Left renal cortex interstitium (tissue), 4 donors: Measurements from ENCODE around the gene BICRAL. TPM values are rescaled to one million over a fixed set of nuclear protein-coding genes. Genes with fewer than 3 reads are reported as not detected.
A peak's percentile ranks its signal among the peaks of the same experiment; 100 is the strongest.
"Not testable (repeated sequence)": the region's sequence is repeated elsewhere in the genome, so short reads cannot be mapped to it uniquely, and the experiment has no call there.

Source experiments
- DNase-seq, 4 donors: peaks; one replicate each; pipeline ENCODE4 v3.0.0-alpha.2; 2013; ENCODE audit warnings: low read depth in 4 of 4, low spot score in 2 of 4, missing footprints in 1 of 4
- polyA plus RNA-seq, 4 donors: library from polyadenylated mRNA; unstranded; fragments of 120-200 nt; gene quantifications; one replicate each; pipeline ENCODE4 v1.2.1, GENCODE V29; 2013; ENCODE audit not compliant: insufficient read length in 4 of 4

The BICRAL gene, protein sequence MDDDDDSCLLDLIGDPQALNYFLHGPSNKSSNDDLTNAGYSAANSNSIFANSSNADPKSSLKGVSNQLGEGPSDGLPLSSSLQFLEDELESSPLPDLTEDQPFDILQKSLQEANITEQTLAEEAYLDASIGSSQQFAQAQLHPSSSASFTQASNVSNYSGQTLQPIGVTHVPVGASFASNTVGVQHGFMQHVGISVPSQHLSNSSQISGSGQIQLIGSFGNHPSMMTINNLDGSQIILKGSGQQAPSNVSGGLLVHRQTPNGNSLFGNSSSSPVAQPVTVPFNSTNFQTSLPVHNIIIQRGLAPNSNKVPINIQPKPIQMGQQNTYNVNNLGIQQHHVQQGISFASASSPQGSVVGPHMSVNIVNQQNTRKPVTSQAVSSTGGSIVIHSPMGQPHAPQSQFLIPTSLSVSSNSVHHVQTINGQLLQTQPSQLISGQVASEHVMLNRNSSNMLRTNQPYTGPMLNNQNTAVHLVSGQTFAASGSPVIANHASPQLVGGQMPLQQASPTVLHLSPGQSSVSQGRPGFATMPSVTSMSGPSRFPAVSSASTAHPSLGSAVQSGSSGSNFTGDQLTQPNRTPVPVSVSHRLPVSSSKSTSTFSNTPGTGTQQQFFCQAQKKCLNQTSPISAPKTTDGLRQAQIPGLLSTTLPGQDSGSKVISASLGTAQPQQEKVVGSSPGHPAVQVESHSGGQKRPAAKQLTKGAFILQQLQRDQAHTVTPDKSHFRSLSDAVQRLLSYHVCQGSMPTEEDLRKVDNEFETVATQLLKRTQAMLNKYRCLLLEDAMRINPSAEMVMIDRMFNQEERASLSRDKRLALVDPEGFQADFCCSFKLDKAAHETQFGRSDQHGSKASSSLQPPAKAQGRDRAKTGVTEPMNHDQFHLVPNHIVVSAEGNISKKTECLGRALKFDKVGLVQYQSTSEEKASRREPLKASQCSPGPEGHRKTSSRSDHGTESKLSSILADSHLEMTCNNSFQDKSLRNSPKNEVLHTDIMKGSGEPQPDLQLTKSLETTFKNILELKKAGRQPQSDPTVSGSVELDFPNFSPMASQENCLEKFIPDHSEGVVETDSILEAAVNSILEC
- polyA plus RNA-seq = 10 to 100 TPM; 13.3 to 16.5 (median 15.8) TPM

DNA sequence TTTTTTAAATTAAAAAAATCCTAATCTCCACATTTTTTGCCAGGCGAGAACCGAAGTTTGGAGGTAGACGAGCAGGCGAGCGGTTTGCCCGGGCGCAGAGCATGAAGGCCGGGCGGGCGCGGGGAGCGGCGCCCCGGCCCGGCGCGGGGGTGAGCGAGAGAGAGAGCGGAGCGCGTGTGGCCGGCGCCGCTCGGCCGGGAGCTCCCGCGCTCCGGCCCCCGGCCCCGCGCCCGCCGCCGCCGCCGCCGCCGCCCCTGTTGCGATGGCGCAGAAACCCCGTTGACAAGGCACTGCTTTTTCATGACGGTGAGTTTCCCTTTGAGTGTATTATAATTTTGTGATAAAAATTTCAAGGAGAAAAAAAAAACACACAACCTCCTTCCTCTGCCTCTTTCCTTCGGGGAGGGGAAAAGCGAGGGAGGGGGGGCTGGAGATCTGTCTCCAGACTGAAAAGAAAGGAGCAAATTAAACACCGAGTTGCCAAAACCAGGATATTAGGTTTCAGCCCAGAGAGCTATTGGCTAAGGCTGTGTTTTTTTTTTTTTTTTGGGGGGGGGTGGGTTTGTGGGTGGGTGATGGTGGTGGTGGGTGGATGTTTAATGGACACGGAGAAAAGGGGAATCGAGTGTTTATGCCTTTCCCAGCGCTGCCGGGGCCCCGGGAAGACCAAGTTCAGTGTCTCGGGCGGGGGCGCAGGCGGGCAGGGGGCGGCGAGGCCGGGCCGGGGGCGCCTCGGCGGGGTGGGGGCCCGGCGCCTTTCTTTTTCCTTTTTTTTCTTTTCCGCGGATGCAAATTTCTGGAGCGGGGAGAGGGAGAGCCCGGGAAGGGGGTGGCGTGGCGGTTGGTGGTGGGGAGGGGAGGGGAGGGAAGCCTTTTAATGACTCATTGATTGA is at the start of gene BICRAL:
Gene BICRAL (plus strand): TSS at position 257 of the 893 bp plus-strand sequence. CDS start 39,971 bp downstream, outside the sequence.
- peak in 3 of 4 donors; percentile 74 to 88 (median 80) for DNase-seq

DNA sequence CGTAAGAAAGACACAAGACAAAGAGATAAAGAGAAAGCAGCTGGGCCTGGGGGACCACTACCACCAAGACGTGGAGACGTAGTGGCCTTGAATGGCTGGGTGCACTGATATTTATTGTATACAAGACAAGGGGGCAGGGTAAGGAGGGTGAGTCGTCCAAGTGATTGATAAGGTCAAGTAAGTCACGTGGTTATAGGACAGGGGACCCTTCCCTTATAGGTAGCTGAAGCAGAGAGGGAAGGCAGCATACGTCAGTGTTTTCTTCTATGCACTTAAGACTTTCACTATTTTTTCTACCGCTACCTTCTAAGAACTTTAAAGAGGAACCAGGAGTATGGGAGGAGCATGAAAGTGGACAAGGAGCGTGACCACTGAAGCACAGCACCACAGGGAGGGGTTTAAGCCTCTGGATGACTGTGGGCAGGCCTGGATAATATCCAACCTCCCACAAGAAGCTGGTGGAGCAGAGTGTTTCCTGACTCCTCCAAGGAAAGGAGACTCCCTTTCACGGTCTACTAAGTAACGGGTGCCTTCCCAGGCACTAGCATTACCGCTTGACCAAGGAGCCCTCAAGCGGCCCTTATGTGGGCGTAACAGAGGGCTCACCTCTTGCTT is 47.9 kb upstream of the BICRAL start:
- DNase-seq = not testable (repeated sequence)

DNA sequence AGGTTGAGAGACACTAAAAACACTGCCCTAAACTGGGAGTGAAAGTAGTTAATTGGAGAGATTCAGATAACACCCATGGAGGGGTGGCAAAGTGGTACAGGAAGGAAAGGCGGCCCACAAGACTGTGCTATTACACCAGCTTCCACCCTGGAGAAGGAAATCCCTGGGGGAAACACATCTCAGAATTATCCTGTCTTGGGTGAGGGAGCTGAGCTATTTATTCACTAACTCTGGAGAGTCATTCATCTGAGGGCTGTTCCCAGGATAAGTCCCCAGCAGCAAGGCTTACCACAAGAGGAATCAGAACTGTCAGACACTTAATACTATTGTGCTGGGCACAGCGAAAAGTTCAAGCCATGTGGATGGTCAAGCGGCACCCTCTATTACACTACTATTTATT is 45.9 kb upstream of the BICRAL start:
- DNase-seq = no peak

DNA sequence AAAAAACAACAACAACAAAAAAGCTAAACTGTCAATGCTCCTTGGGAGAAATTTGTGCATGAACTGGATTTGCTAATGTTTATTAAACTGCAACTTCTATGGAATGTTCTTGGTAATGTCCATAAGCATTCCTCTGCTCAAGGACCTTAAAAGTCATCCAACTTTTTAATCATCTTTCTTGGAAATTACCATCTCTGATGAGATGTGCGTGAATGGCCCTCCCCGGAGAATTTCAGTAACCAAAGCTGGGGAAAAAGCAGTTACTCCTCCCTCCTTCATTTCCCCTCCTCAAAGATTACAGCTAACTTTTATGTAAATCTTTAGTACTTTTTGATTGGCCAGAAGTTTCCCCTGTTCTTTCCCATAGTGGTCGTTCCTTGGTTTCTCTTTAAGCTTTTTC is 41.1 kb upstream of the BICRAL start:
- DNase-seq = no peak

DNA sequence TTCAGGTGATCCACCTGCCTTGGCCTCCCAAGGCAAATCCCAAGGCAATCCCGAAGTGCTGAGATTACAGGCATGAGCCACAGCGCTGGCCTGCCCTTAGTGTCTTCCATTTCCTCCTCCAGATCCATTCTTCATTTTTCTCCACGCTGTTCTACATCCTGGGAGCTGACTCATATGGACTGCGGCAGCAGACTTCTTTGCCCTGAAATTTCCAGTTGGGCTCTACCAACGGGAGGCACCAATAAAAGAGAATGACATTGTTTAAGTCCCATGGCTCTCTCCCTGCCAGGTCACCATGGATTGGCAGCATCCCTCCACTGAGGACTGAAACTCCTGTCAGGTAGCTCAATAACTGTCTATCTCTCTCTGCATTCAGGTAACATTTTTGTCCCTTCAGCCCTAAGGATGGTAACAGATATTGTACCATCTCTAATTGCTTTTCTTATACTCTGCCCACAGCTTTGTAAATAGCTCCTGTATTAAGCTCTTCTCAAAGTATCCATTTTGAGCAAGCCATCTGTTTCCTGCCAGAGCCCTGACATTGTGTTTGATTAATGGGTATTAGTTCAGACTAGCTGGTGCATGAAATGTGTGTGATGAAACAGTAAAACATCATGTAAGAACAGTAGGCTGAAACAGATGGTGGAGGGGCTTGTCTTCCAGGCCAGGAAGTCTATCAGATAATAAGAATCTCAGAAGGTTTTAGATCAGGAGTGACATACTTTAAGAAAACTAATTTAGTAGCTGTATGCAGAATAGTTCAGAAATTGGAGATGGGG is 39.5 kb upstream of the BICRAL start:
- no peak for DNase-seq

DNA sequence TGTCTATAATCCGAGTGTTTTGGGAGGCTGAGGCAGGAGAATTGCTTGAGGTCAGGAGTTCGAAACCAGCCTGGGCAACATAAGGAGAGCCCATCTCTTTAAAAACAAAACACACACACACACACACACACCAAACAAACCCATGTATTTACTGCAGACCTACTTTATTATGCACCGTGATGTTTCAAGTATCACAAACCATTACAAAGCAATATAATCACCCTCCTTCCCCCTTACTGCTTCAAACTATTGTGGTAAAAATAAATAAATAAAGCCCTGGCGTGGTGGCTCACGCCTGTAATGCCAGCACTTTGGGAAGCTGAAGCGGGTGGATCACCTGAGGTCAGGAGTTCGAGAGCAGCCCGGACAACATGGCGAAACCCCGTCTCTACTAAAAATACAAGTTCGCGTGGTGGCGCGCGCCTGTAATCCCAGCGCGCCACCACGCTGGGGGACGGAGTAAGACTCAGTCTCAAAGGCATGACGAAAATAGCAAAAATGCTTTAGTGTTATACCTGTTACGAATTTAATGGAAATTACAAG is 37.4 kb upstream of the BICRAL start:
- no peak for DNase-seq

DNA sequence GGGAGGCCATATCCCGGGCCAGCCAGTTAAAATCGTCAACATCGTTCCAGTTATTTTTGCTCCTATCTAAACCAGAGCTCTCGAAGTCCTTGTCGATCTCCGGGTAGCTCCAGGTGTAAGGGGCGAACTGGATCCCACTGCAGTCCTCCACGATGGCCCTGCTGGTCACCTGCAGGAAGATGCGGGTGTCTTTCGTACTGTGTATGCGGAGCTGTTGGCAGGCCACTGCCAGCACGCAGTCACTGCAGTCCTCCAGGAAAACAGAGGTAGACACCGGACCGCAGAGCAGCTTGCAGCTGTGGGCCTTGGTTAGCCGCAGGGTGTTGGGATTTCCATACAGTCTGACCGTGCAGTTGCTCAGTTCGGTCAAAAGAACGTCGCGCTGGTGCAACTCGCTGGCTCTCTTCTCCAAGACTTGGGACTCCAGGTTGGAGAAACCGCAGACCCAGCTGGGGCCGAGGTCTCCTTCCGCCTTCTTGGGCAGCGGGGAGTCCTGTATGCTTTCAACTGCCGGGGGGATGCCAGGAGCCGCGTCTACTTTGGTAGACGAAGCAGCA is 36.7 kb upstream of the BICRAL start:
- DNase-seq = no peak

DNA sequence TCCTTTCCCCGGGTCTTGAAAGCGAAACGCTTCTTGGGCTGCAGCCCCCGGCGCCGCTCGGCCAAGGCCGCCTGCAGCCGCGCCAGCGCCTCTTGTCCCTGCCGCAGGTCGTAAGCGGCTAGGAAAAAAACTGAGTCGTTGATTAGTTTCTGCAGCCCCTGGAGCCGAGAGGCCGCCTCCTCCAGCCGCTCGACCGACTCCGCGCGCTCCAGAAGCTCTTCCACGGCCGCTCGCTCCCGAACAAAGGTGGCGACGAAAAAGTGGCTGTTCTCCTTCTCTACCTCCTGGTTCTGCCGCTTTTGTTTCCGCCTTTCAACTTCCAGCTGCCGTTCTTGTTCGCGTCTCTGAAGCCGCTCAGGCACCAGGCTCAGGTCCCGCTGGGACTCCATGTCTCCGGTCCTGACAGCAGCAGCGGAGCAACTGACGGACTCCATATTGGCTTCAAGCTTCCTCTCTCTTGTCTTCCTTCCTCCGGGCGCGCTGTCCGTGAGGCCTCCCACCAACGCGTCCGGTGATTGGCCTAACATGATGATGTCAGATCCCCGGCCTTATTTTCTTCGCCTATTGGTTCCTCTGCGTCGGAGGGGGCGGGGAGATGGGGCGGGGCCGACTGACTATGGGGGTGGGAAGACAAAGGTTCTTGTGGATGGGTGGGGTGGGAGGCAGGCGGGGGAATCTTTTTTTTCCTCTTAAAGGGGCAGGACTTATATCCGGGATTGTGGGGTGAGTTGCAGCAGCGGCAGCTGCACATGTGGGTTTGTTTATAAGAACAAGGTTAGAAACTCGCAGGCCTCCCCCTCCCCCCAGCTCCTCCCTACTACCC is 36.0 kb upstream of the BICRAL start, which contains the start of gene TBCC:
Gene TBCC (minus strand): TSS at position 464 of the 823 bp plus-strand sequence. CDS start 30 bp downstream, at position 434.
- peak; percentile 94 to 97 (median 96) for DNase-seq

DNA sequence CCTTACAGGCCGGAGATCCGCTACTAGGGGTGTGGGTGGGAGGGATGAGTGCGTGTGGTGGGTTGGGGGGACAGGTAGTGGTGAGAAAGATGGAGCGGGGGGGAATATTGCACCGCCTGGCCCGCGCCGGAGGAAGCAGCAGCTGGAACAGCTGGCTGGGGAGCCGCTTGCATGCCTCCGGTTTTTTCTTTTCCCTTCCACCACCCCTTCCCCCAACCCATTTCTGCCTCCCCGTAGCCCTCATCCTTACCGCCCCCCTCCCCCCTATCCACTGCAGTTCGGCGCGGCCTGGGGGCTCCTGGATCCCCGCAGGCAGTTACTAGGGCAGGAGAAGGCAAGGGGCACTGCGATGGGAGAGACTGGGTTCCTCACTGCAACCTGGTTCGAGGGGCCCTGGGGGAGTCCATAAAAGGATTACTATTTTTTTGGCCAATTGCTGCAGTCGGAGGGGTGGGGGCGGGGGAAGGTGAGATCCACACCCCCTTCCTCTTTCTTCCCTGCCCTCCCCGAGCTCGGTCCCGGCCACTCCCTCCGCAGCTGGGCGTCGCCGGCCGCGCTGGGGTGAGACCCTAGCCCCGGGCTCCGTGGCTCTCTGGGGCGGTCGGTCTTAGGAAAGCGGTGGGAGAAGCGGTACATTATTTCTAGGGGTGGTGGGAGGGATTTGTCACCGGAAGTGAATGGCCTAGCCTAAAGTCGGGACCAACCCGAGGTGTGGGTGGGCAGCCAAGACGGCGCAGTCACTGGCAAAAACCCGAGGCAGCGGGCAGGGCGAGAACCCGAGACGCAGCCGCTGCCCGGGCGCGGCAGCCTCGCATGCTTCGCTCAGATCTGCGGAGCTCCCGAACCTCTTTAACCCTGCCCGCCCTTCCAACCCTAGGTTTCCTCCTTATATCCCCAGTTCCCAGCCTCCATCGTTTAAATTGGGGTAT is 35.1 kb upstream of the BICRAL start:
- peak in 2 of 4 donors; percentile 74 to 75 for DNase-seq

DNA sequence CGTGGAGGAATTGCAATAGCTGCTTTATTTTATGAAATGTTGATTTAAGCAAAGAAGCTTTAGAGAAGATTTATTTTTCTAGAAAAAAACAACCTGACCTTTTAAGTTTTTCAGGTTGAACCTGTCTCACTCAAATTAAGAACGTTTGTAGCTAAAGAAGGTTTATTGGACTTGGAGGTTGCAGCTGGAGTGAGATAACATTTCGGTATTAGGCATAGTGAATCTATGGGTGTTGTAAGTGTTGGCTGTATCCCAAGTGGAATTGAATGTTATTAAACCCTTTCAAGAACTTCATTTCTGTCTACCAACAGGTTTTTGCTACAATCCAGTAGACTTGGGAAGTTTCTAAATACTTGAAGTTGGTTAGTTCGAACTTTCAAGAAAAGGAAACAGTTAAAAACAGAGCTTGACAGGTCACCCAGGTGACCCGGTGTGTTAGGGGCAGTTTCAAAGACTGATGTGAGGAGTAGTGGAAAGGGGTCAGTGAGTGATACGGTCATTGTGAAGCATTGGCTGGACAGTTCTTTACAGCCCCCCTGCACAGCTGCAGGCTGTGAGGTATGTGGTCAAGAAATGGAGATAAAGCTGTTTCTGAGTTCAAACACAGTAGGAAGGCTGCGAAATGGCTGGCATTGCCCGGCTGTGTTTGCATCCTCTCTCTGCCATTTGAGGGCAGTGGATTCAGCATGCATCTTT is 33.5 kb upstream of the BICRAL start:
- no peak for DNase-seq

DNA sequence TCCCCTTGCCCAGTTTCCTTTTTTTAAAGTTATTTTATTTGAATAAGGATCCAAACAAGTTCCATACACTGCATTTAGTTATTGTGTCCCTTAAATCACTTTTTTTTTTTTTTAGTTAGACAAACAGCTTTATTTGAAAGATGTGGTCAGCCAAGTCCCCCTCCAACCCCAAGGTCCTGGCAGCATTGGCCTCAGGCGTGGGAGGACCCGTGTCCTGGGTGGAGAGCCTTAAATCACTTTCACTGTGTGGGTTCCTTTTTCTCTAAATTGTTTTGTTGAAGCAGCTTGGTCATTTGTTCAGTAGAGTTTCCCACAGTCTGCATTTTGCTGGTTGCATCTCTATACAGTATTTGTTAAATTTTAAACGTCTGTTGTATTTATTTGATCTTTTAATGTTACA is 30.8 kb upstream of the BICRAL start:
- peak in 1 of 4 donors; percentile 48 for DNase-seq

DNA sequence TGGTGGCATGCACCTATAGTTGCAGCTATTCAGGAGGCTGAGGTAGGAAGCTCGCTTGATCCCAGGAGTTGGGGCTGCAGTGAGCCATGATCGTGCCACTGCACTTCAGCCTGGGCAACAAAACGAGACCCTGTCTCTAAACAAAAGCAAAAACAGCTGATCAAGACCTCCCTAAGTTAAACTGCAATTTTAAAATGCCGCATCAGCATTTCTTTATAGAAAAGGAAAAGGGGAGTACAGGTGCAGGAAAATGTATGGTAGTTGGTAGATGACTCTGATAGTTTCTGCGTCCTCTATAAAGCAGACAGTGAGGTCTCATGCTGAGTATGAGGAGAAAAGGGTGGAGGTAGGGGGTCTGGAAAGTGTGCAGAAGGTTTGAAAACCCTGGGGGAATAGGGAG is 27.1 kb upstream of the BICRAL start:
- DNase-seq = no peak

DNA sequence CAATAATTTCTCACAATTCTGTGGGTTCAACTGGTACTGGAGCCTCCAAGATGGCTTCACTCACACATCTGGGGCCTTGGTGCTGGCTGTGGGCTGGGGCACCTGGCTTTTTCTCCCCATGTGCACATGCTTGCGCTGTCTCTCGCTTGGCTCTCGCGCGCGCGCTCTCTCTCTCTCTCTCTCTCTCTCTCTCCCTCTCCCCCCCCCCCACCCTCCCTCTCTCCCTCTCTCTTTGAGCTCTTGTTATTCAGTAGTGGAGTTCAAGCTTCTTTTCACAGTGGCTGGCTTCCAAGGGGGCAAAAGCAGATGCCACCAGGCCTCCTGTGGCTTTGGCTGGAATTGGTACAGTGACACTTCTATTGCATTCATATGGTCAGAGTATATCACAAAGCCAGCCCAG is 25.1 kb upstream of the BICRAL start:
- no peak for DNase-seq

DNA sequence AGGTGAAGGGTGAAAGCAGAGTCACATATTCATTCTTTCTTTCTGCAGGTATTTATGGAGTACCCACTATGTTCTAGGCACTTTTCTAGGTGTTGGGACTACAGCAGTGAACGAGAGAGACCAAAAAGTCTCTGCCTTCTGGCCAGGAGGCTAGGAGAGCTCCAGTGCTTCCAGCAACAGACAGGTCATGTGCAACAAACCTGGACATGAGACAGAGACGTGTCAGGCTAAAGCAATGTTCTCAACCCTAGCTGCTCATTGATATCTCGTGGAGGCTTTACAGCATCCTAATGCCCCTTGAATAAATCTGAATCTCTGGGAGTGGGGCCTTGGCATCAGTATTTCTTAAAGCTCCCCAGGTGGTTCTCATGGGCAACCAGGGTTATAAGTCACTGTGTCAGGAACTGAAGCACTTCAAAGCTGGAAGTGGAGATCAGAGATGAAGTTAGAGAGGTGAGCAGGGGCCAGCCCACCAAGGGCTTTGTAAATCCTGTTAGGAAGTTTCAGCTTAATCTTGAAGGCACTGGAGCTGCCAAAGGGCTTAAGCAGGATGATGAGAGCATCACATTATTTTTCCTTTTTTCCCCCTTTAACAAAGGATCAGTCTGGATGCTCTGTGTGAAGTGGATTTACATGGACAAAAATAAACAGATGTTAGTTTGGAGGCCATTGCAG is 23.0 kb upstream of the BICRAL start:
- no peak for DNase-seq
